Stimulated activated CD8-positive, alpha-beta memory T cell treated with anti-CD3 and anti-CD28 coated beads, Interleukin-7, amount 100 ng/mL, for 1 hour (primary cell): ENCODE measurements around the gene IL4I1.
A peak's percentile ranks its signal among the peaks of the same experiment; 100 is the strongest.

Experiments used
- DNase-seq, 2 donors: peaks; one replicate each; pipeline ENCODE4 v3.0.0-alpha.2; 2020; ENCODE audit warnings: low read depth in 2 of 2

The IL4I1 gene

DNA sequence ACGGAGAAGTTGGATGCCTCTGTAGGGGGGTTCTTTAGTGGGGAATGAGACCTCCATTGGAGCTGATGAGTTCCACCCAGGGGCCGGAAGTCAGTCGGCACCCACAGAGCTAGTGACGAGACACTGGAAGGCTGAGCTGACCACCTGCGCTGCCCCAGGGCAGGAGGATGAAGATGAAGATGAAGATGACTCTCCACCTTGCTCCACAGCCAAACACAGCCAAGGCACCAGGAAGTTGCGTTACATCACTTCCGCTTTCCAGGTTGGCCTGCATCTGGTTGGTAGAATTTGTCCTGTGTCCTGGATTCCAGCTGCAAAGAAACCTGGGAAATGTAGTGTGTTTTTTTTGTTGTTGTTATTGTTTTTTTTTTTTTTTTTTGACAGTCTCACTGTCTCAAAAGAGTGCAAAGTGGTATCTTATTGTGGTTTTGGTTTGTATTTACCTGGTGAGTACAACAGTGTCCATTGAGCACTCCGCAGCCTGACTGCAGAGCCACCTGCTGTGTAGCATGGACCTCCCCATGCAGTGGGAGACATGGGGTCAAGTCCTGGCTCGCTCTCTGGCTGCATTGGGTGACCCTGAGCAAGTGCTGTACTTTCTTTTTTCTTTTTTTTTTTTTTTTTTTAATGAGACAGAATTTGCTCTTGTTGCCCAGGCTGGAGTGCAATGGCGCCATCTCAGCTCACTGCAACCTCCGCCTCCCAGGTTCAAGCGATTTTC is 17.3 kb downstream of the IL4I1 start:
- no peak for DNase-seq

- DNase-seq, result no peak
Measured at GRCh38 chr19:49878744-49879070, 18.0 kb downstream of the IL4I1 start.

GRCh38 chr19:49877879-49878743 is 18.6 kb downstream of the IL4I1 start:
- DNase-seq, result peak; percentile 92 to 94

- peak; percentile 94 to 96 for DNase-seq
Measured at GRCh38 chr19:49877020-49877878, 19.4 kb downstream of the IL4I1 start, which contains the start of the genes AKT1S1 and TBC1D17. Gene AKT1S1 (minus strand): TSS chr19:49877355. CDS start chr19:49873295, 4,060 bp downstream. Gene TBC1D17 (plus strand): TSS chr19:49877702. CDS start chr19:49877724, 22 bp downstream.

DNA sequence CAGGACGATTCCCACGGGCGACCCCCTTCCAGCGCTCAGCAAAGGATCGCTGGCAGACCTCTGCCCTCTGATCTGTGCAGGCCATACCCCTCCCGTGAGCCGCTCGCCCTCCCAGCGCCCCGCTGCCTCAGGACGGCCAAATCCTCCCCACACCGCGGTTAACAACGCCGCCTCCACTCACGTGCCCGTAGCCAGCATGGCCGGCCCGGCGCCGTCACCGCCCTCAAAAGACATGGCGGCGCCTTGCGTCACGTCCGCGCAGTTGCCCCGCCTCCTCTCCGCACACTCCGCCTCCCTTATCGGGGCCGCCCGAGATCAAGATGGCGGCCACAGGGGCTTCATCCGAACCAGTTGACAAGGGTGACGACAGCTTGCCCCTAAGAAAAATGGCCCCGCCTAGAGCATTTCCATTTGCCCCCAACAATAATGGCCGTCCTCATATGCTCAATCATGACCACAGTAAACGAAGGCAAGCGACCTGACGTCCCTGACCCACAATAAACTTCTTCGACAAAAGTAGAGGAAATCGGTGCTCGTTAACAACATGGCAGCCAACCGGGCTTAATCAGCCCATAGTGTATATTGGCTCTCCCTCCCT is 20.2 kb downstream of the IL4I1 start:
- peak; percentile 94 for DNase-seq

- peak in 1 of 2 donors; percentile 13 for DNase-seq
Measured at GRCh38 chr19:49875857-49876421, 20.7 kb downstream of the IL4I1 start.

DNA sequence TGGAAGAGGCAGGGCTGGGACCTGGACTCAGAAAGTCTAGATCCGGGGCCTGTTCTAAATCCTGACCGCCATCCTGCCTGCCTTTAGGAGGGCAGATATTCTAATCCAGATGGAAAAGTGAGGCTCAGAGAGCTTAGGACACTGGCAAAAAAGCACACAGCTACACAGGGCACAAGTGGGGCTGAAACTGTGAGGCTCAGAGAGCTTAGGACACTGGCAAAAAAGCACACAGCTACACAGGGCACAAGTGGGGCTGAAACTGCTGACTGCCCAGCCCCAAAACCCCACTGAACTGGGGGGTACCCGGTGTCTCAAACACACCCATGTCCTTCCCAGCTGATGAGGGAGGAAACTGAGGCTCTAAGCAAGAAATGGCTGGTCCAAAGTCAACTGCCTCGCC is 21.5 kb downstream of the IL4I1 start:
- DNase-seq, result no peak

- DNase-seq, result no peak
Measured at GRCh38 chr19:49874503-49875157, 22.1 kb downstream of the IL4I1 start.

DNA sequence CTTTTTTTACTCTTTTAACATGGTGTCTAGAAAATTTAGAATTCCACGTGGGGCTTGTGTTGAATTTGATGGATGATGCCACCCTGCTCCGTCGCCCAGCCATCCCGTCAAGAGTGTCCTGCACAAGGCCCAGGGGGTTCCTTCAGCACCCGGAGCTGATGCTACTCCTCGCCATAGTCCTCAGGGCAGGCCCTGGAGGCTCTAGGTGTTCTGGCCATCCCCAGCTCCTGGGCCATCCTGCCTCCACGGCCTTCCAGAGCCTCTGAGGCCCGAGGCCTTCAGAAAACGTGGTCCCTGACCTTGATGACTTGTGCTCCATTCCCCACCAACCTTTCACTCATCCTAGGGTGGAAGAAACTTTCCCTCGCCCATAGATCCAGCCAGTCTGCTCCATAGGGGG is 22.9 kb downstream of the IL4I1 start:
- no peak for DNase-seq

GRCh38 chr19:49873129-49873521 is 23.6 kb downstream of the IL4I1 start:
- no peak for DNase-seq

DNA sequence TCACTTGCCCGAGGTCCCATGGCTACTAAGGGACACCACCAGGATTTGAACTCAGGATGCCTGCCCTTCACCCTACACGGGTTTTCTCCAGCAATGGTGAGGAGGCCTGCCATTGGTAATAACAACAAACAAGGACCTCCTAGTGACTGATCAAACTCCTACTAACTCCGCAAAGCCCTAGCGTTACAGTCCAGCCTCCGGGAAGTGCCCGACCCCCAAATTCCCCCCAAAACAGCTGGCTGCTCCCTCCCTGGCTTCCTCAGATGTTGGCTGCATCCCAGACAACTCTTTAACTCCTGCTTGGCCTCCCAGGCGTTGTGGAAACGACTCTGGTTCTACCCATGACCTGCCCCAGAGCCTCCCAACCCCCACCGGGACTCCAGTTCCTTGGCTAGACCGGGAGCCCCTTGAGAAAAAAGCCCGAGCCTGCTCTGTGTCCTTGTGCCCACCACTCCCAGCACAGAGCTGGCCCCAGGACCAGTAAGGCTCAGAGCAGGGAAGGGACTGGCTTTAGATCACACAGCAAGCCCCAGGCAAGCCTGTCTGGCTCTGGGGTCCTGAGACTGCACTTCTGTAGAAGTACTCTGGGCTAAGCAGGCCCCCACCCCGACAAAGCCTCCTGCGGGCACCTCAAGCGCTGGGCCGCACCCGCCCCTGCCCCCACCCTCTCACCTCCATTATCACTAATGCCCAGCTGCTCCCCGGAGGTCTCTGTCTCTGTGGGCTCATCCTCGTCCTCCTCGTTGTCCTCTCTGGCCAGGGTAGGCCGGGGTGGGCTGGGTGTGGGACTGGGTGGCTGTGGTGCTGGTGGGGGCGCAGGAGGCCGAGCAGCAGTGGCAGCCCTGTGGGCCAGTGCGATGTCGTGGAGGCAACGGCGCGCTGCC is 24.2 kb downstream of the IL4I1 start:
- DNase-seq, result no peak

DNA sequence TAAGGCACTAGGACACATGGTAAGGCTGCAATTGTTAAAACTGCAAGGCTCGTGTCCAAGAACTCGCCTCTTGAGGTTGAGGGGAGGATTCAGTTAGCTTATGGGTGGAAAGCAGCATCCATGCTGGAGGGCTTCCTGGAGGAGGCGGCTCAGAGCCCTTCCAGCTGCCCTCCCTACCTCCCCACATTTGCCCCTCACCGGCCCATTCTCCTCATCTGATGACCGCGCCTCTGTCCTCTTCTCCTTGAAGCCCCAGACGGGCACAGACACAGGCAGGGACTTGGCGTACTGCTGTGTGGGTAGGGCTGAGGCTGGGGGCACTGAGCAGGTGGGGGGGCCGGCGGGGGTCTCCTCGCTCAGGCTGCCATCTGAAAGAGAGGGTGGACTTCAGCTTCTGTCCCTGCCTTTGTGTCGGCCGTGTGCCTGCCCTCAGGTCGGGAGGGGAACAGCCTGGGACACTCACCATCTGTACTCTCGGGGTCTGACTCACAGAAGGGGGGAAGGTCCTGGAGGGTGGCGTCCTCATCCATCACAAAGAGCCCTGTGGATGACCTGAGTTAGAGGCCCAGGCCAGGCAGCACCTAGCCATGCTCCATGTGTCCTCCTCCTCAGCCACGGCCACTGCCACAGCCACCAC is 25.2 kb downstream of the IL4I1 start:
- no peak for DNase-seq

GRCh38 chr19:49870309-49870901 is 26.3 kb downstream of the IL4I1 start:
- DNase-seq, result no peak

- peak; percentile 74 to 76 for DNase-seq
Measured at GRCh38 chr19:49869484-49870308, 27.0 kb downstream of the IL4I1 start.

GRCh38 chr19:49869009-49869483 is 27.6 kb downstream of the IL4I1 start:
- DNase-seq, result no peak

GRCh38 chr19:49866933-49867782 is 29.5 kb downstream of the IL4I1 start, which contains the start of gene PNKP:
Gene PNKP (minus strand): TSS chr19:49867576. CDS start chr19:49867204, 372 bp downstream.
- peak; percentile 68 to 80 for DNase-seq

- no peak for DNase-seq
Measured at GRCh38 chr19:49864890-49865289, 31.8 kb downstream of the IL4I1 start.
